LNCaP clone FGC (cell line): ENCODE data around the gene TDRD7.

ENCODE experiments used
- DNase-seq: peaks from one replicate; pipeline ENCODE4 v3.0.0-alpha.2; 2011; ENCODE audit warnings: low read depth
- H3K4me3 ChIP-seq: 2 replicates; pipeline ENCODE4 v1.5.1; 2011; ENCODE audit warnings: mild to moderate bottlenecking, low read depth, low read length, control low read depth
- CTCF ChIP-seq: IDR thresholded peaks from 2 replicates; pipeline ENCODE4 v1.5.1; 2012; ENCODE audit warnings: mild to moderate bottlenecking; ENCODE audit not compliant: control insufficient read depth, insufficient read depth; ENCODE audit errors: extremely low read depth

TDRD7 gene

GRCh38 chr9:97425336-97425972, 13.6 kb downstream of the TDRD7 start:
- no peak for DNase-seq
- TF ChIP-seq CTCF: no peak

GRCh38 chr9:97425973-97426336, 14.1 kb downstream of the TDRD7 start:
- TF ChIP-seq CTCF: no peak
- H3K4me3 ChIP-seq: no peak overlapping the region
- DNase-seq: no peak

More at GRCh38 chr9:97425336-97425972, 13.6 kb downstream of the TDRD7 start:
- no peak overlapping the region for H3K4me3 ChIP-seq

- H3K4me3 ChIP-seq: no peak overlapping the region
- TF ChIP-seq CTCF: no peak
- DNase-seq: no peak
Observed at GRCh38 chr9:97427885-97428284, 16.0 kb downstream of the TDRD7 start.

GRCh38 chr9:97430316-97431043, 18.6 kb downstream of the TDRD7 start:
- TF ChIP-seq CTCF: no peak
- H3K4me3 ChIP-seq: no peak overlapping the region
- no peak for DNase-seq

GRCh38 chr9:97431044-97431441, 19.1 kb downstream of the TDRD7 start:
- H3K4me3 ChIP-seq: no peak overlapping the region
- no peak for DNase-seq
- TF ChIP-seq CTCF: no peak

- no peak for TF ChIP-seq CTCF
- no peak overlapping the region for H3K4me3 ChIP-seq
- DNase-seq: no peak
Observed at GRCh38 chr9:97431549-97432143, 19.8 kb downstream of the TDRD7 start.
